ENCODE data around the gene BAIAP2. TPM values are rescaled to one million over a fixed set of nuclear protein-coding genes. Genes with fewer than 3 reads are reported as not detected.
A peak's percentile ranks its signal among the peaks of the same experiment; 100 is the strongest.

BAIAP2 gene
- total and polyA plus RNA-seq, 2 of the 13 experiments (the other 11 are each of a cell fraction or from before 2014, with no cell fraction given) = 22.5 to 24.0 TPM

DNA sequence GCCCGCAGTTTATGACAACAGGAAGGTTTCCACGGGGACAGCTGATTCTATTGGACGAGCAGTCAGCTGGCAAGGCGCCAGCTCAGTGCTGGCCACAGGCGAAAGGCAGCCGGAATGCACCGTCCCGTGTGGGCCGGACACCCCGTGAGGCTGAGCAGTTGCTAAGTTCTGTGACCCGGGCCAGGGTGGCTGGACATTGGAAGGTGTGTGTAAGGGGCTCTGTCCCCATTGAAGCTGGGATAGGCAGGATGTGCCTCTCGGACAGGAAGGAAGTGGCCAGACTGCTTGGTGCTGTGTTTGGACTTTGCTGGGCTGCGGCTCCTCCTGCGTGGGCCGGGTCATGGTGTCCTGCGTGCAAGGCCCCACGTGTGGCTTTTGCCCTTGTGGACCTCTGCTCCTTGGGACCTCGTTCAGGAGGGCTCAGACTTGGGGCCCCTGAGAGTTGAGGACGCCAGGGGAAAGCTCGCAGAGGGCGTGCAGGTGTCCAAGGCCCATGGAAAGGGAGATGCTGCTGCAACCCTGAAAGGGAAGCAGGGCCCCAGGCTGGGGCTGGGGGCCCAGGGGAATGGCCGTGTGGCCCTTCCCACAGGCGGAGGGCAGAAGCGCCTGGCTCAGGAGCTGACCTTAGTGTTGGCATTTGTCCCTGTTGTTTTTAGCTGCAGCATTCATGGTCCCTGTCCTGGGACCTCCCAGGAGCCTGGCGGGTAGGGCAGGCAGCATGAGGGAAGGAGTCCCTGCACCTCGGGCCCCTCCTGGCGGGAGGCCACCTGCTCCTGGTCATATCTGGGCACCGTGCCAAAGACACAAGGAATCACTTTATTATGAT is 10.0 kb downstream of the BAIAP2 start (continued):
- 0 out of 2 replicates have a peak, but pooled peaks have one; percentile 59 for TF ChIP-seq ARID2 (CRISPR knock-in tag; IDR thresholded peaks at IDR 0.05; ENCODE audit: borderline replicate concordance)
- no peak for TF ChIP-seq ERF (CRISPR knock-in tag; IDR thresholded peaks at IDR 0.05)
- peak; percentile 51; the same call in 1 of the 2 replicates for TF ChIP-seq ZNF776 (CRISPR knock-in tag; IDR thresholded peaks at IDR 0.05)
- TF ChIP-seq MYPOP (CRISPR knock-in tag; IDR thresholded peaks at IDR 0.05) = no peak
- TF ChIP-seq, protein P1, sequence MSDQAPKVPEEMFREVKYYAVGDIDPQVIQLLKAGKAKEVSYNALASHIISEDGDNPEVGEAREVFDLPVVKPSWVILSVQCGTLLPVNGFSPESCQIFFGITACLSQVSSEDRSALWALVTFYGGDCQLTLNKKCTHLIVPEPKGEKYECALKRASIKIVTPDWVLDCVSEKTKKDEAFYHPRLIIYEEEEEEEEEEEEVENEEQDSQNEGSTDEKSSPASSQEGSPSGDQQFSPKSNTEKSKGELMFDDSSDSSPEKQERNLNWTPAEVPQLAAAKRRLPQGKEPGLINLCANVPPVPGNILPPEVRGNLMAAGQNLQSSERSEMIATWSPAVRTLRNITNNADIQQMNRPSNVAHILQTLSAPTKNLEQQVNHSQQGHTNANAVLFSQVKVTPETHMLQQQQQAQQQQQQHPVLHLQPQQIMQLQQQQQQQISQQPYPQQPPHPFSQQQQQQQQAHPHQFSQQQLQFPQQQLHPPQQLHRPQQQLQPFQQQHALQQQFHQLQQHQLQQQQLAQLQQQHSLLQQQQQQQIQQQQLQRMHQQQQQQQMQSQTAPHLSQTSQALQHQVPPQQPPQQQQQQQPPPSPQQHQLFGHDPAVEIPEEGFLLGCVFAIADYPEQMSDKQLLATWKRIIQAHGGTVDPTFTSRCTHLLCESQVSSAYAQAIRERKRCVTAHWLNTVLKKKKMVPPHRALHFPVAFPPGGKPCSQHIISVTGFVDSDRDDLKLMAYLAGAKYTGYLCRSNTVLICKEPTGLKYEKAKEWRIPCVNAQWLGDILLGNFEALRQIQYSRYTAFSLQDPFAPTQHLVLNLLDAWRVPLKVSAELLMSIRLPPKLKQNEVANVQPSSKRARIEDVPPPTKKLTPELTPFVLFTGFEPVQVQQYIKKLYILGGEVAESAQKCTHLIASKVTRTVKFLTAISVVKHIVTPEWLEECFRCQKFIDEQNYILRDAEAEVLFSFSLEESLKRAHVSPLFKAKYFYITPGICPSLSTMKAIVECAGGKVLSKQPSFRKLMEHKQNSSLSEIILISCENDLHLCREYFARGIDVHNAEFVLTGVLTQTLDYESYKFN (CRISPR knock-in tag; conservative IDR thresholded peaks at IDR 0.05) = peak; percentile 79
- TF ChIP-seq ZMYM3 (CRISPR knock-in tag; IDR thresholded peaks at IDR 0.05) = no peak
- no peak for TF ChIP-seq ZBTB8A (CRISPR knock-in tag; IDR thresholded peaks at IDR 0.05; ENCODE audit: borderline replicate concordance, low read depth)
- TF ChIP-seq ZNF331 (CRISPR knock-in tag; IDR thresholded peaks at IDR 0.05) = no peak; the same call in 1 of the 2 replicates
- TF ChIP-seq, protein P2, sequence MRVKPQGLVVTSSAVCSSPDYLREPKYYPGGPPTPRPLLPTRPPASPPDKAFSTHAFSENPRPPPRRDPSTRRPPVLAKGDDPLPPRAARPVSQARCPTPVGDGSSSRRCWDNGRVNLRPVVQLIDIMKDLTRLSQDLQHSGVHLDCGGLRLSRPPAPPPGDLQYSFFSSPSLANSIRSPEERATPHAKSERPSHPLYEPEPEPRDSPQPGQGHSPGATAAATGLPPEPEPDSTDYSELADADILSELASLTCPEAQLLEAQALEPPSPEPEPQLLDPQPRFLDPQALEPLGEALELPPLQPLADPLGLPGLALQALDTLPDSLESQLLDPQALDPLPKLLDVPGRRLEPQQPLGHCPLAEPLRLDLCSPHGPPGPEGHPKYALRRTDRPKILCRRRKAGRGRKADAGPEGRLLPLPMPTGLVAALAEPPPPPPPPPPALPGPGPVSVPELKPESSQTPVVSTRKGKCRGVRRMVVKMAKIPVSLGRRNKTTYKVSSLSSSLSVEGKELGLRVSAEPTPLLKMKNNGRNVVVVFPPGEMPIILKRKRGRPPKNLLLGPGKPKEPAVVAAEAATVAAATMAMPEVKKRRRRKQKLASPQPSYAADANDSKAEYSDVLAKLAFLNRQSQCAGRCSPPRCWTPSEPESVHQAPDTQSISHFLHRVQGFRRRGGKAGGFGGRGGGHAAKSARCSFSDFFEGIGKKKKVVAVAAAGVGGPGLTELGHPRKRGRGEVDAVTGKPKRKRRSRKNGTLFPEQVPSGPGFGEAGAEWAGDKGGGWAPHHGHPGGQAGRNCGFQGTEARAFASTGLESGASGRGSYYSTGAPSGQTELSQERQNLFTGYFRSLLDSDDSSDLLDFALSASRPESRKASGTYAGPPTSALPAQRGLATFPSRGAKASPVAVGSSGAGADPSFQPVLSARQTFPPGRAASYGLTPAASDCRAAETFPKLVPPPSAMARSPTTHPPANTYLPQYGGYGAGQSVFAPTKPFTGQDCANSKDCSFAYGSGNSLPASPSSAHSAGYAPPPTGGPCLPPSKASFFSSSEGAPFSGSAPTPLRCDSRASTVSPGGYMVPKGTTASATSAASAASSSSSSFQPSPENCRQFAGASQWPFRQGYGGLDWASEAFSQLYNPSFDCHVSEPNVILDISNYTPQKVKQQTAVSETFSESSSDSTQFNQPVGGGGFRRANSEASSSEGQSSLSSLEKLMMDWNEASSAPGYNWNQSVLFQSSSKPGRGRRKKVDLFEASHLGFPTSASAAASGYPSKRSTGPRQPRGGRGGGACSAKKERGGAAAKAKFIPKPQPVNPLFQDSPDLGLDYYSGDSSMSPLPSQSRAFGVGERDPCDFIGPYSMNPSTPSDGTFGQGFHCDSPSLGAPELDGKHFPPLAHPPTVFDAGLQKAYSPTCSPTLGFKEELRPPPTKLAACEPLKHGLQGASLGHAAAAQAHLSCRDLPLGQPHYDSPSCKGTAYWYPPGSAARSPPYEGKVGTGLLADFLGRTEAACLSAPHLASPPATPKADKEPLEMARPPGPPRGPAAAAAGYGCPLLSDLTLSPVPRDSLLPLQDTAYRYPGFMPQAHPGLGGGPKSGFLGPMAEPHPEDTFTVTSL (CRISPR knock-in tag; IDR thresholded peaks at IDR 0.05; ENCODE audit: borderline replicate concordance) = no peak
- TF ChIP-seq LCORL (IDR thresholded peaks at IDR 0.05) = peak; percentile 87
- TF ChIP-seq LCORL (CRISPR knock-in tag; IDR thresholded peaks at IDR 0.05) = peak; percentile 20; the same call in 1 of the 2 replicates
- TF ChIP-seq ZNF326 (CRISPR knock-in tag; IDR thresholded peaks at IDR 0.05; ENCODE audit: borderline replicate concordance) = no peak
- TF ChIP-seq ZNF138 (CRISPR knock-in tag; IDR thresholded peaks at IDR 0.05; ENCODE audit: low read depth) = no peak
- TF ChIP-seq ZBTB34 (CRISPR knock-in tag; IDR thresholded peaks at IDR 0.05) = peak; percentile 41; the same call in 1 of the 2 replicates
- TF ChIP-seq, protein P3, sequence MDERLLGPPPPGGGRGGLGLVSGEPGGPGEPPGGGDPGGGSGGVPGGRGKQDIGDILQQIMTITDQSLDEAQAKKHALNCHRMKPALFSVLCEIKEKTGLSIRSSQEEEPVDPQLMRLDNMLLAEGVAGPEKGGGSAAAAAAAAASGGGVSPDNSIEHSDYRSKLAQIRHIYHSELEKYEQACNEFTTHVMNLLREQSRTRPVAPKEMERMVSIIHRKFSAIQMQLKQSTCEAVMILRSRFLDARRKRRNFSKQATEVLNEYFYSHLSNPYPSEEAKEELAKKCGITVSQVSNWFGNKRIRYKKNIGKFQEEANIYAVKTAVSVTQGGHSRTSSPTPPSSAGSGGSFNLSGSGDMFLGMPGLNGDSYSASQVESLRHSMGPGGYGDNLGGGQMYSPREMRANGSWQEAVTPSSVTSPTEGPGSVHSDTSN (CRISPR knock-in tag; IDR thresholded peaks at IDR 0.05) = no peak
